WTC11 (cell line): Measurements from ENCODE around the gene LAMP5.

ENCODE experiments used
- CTCF ChIP-seq: fragments of 200-600 bp; IDR thresholded peaks from 2 replicates; pipeline ENCODE4 v1.8.0; 2022; ENCODE audit warnings: antibody characterized with exemption
- ELF4 ChIP-seq: sonication (generic); formaldehyde crosslinking; IDR thresholded peaks from 2 replicates; pipeline ENCODE4 v1.8.1; 2022; ENCODE audit warnings: low read depth, mild to moderate bottlenecking, moderate library complexity, missing genetic modification reagents
- ESRRA ChIP-seq: sonication (generic); formaldehyde crosslinking; IDR thresholded peaks from 2 replicates; pipeline ENCODE4 v1.8.1; 2022; ENCODE audit warnings: mild to moderate bottlenecking, missing genetic modification reagents, borderline replicate concordance
- HMGA2 ChIP-seq: fragments of 250-450 bp; sonication (Bioruptor Pico); IDR thresholded peaks from 2 replicates; pipeline ENCODE4 v1.4.0; 2021; ENCODE audit warnings: mild to moderate bottlenecking, moderate library complexity
- JUN ChIP-seq: sonication (generic); formaldehyde crosslinking; IDR thresholded peaks from 2 replicates; pipeline ENCODE4 v1.8.0; 2023; ENCODE audit warnings: mild to moderate bottlenecking, missing genetic modification reagents
- MAX ChIP-seq: sonication (generic); formaldehyde crosslinking; IDR thresholded peaks from 2 replicates; pipeline ENCODE4 v1.8.0; 2022; ENCODE audit warnings: mild to moderate bottlenecking, missing genetic modification reagents
- SMAD3 ChIP-seq: sonication (generic); formaldehyde crosslinking; IDR thresholded peaks from 2 replicates; pipeline ENCODE4 v1.8.0; 2022; ENCODE audit warnings: missing genetic modification reagents, mild to moderate bottlenecking, borderline replicate concordance

GRCh38 chr20:9495701-9496100, 18.7 kb upstream of the LAMP5 start:
- TF ChIP-seq CTCF: no peak
- TF ChIP-seq JUN: no peak
- no peak for TF ChIP-seq HMGA2 (CRISPR knock-in tag)
- no peak for TF ChIP-seq SMAD3 (CRISPR knock-in tag)
- no peak for TF ChIP-seq ELF4 (CRISPR knock-in tag)
- no peak for TF ChIP-seq ESRRA
- no peak for TF ChIP-seq MAX (CRISPR knock-in tag)
